ENCODE data around the gene SERP2. TPM values are rescaled to one million over a fixed set of nuclear protein-coding genes. Genes with fewer than 3 reads are reported as not detected.

The SERP2 gene
- total and polyA plus RNA-seq, 9 of the 15 experiments (the other 6 are each of a cell fraction or from before 2014, with no cell fraction given), result 0.13 TPM; not detected in 8

DNA sequence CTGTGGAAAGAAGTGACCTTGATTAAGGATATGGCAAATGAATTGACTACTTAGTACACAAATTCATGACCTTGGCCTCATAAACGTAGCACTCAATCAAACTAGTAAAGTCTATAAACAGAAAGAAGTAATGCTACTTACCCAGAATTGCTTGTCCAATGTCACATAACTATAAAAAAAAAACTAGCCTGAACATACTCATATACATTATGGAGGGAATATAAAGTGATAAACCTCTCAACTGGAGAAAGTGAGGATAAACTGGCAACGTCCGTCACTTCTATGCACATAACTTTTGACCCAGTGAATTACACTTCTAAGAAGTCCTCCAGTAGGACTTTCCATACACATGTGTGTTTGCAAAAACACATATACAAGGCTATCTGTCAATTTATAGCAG, 7.7 kb upstream of the SERP2 start (continued):
- TF ChIP-seq, protein P1, sequence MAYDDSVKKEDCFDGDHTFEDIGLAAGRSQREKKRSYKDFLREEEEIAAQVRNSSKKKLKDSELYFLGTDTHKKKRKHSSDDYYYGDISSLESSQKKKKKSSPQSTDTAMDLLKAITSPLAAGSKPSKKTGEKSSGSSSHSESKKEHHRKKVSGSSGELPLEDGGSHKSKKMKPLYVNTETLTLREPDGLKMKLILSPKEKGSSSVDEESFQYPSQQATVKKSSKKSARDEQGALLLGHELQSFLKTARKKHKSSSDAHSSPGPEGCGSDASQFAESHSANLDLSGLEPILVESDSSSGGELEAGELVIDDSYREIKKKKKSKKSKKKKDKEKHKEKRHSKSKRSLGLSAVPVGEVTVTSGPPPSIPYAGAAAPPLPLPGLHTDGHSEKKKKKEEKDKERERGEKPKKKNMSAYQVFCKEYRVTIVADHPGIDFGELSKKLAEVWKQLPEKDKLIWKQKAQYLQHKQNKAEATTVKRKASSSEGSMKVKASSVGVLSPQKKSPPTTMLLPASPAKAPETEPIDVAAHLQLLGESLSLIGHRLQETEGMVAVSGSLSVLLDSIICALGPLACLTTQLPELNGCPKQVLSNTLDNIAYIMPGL (CRISPR knock-in tag; IDR thresholded peaks at IDR 0.05), result no peak
- TF ChIP-seq GATA2 (CRISPR knock-in tag; IDR thresholded peaks at IDR 0.05), result no peak
- no peak for TF ChIP-seq MYC (IDR thresholded peaks at IDR 0.05; ENCODE audit: low read depth, low read length)
- no peak for TF ChIP-seq MYC (CRISPR knock-in tag; IDR thresholded peaks at IDR 0.05; ENCODE audit: borderline replicate concordance, low read depth)

DNA sequence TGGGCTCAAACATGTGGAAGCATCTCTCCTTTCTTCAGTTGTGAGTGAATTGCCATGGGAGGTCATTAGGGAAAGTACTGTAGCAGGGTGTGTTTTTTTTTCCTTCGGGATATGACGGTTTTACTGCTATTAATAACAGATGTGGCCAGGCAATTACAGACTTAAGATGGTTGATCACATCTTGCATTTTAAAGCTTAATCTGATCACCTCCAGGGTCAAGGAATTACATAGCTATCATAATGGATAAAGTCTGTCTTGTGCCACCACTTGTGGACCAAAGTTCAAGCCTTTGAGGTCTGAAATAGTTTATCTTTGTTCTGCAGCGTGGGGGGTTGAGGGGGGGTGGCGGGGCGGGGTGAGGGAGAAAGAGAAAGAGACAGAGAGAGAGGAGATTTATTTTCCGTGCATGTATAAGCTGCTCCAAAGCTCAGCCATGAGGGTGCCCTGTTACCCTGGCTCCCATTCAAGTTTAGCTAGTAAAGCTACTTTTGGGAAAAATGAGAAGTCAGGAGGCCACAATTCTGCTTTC, 5.5 kb upstream of the SERP2 start:
- Histone ChIP-seq H3K4me3 (no peak overlapping the region), H2AFZ (ENCODE audit: low read depth, low read length) (no peak overlapping the region), H3K27me3 (ENCODE audit: control insufficient read depth in 2 of 2, insufficient read depth in 2 of 2, low read length in 2 of 2) (no peaks in the 10 kb centered on the region; a peak in 1 of 5 replicates), H3K79me2 (ENCODE audit: control insufficient read depth, insufficient read depth, low read length) (no peaks in the 10 kb centered on the region), H3K4me2 (ENCODE audit: insufficient read depth, low read length) (no peak overlapping the region; the same call in 1 of the 2 replicates), H3K9ac (ENCODE audit: insufficient read depth in 1 of 2, low read depth in 2 of 2, low read length in 2 of 2) (no peak overlapping the region), H3K36me3 (ENCODE audit: control insufficient read depth, insufficient read depth, low read length) (no peaks in the 10 kb centered on the region), H3K27ac (ENCODE audit: extremely low read depth, low read depth, low read length) (no peak overlapping the region), H4K20me1 (replicated peaks; ENCODE audit: control insufficient read depth, insufficient read depth, low read length) (no peaks in the 10 kb centered on the region), H3K9me1 (ENCODE audit: control insufficient read depth, insufficient read depth, low read length) (no peaks in the 10 kb centered on the region), H3K9me3 (replicated peaks; ENCODE audit: control insufficient read depth, insufficient read depth, low read depth, low read length) (no peaks in the 10 kb centered on the region), H3K4me1 (replicated peaks in 1 of 2; ENCODE audit: control insufficient read depth in 2 of 2, insufficient read depth in 2 of 2, low read length in 2 of 2) (peaks cover 0 to 15% of the 10 kb centered on the region in 2 experiments; a peak in 2 of 5 replicates)
- ChIA-PET CTCF (ENCODE audit: low intra/inter-chr PET ratio) (no interaction called here), POLR2A (no interaction called here)
- ATAC-seq, result peak; percentile 69
- intact Hi-C loops (cut with micrococcal nuclease), result no loop called here
- no peak for FAIRE-seq
- DNase-seq (ENCODE audit: extremely low read depth in 1 of 4, low spot score in 3 of 4), result peak; percentile 21 to 39 (median 30)
- WGBS (ENCODE audit: insufficient coverage, low coverage, missing lambda C conversion rate), result 0% methylated on average over 2 of the region's 6 CpGs
- in situ Hi-C loops (cut with MboI), result no loop called here
- BruUV-seq (replicated peaks), result no TSS peak
- 0 out of 2 replicates have a peak, but pooled peaks have one; percentile 30 for TF ChIP-seq HES1 (IDR thresholded peaks at IDR 0.05; ENCODE audit: low read depth)
- peak; percentile 96 for TF ChIP-seq VEZF1 (CRISPR knock-in tag; IDR thresholded peaks at IDR 0.05)
- TF ChIP-seq RFX1 (IDR thresholded peaks at IDR 0.05), result no peak
- TF ChIP-seq KDM1A (IDR thresholded peaks at IDR 0.05), result 0 out of 4 replicates have a peak, but pooled peaks have one; percentile 27 to 36
- TF ChIP-seq DMBX1 (CRISPR knock-in tag; IDR thresholded peaks at IDR 0.05; ENCODE audit: borderline replicate concordance), result no peak
- no peak for TF ChIP-seq NR2C2 (CRISPR knock-in tag; IDR thresholded peaks at IDR 0.05)
- TF ChIP-seq NR2C2 (tag; IDR thresholded peaks at IDR 0.05), result 0 out of 2 replicates have a peak, but pooled peaks have one; percentile 41
- TF ChIP-seq, protein P2, sequence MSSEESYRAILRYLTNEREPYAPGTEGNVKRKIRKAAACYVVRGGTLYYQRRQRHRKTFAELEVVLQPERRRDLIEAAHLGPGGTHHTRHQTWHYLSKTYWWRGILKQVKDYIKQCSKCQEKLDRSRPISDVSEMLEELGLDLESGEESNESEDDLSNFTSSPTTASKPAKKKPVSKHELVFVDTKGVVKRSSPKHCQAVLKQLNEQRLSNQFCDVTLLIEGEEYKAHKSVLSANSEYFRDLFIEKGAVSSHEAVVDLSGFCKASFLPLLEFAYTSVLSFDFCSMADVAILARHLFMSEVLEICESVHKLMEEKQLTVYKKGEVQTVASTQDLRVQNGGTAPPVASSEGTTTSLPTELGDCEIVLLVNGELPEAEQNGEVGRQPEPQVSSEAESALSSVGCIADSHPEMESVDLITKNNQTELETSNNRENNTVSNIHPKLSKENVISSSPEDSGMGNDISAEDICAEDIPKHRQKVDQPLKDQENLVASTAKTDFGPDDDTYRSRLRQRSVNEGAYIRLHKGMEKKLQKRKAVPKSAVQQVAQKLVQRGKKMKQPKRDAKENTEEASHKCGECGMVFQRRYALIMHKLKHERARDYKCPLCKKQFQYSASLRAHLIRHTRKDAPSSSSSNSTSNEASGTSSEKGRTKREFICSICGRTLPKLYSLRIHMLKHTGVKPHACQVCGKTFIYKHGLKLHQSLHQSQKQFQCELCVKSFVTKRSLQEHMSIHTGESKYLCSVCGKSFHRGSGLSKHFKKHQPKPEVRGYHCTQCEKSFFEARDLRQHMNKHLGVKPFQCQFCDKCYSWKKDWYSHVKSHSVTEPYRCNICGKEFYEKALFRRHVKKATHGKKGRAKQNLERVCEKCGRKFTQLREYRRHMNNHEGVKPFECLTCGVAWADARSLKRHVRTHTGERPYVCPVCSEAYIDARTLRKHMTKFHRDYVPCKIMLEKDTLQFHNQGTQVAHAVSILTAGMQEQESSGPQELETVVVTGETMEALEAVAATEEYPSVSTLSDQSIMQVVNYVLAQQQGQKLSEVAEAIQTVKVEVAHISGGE (CRISPR knock-in tag; IDR thresholded peaks at IDR 0.05), result no peak
- TF ChIP-seq TCF3 (CRISPR knock-in tag; IDR thresholded peaks at IDR 0.05), result peak; percentile 46

All from K562 (cell line).